Subcutaneous abdominal adipose tissue (tissue), 5 donors: Measurements from ENCODE around the gene ABTB2.
"Not testable (repeated sequence)": the region's sequence is repeated elsewhere in the genome, so short reads cannot be mapped to it uniquely, and the experiment has no call there.

ENCODE experiments used
- H3K27ac ChIP-seq: one replicate; pipeline ENCODE4 v1.7.0; 2013; ENCODE audit warnings: low read depth, mild to moderate bottlenecking, inconsistent platforms, low read length, moderate library complexity
- H3K27me3 ChIP-seq, 5 donors: one replicate each; pipeline ENCODE4 v1.7.0; 2013; ENCODE audit warnings: low read length in 5 of 5, inconsistent platforms in 1 of 5; ENCODE audit not compliant: control insufficient read depth in 5 of 5, insufficient read depth in 4 of 5
- H3K36me3 ChIP-seq, 5 donors: one replicate each; pipeline ENCODE4 v1.7.0; 2013; ENCODE audit warnings: low read length in 5 of 5; ENCODE audit not compliant: control insufficient read depth in 5 of 5, insufficient read depth in 5 of 5
- H3K4me1 ChIP-seq, 5 donors: one replicate each; pipeline ENCODE4 v1.7.0; 2013; ENCODE audit warnings: low read length in 5 of 5, mild to moderate bottlenecking in 3 of 5, moderate library complexity in 1 of 5; ENCODE audit not compliant: control insufficient read depth in 5 of 5, insufficient read depth in 5 of 5
- H3K4me3 ChIP-seq, 5 donors: one replicate each; pipeline ENCODE4 v1.7.0; 2013; ENCODE audit warnings: low read length in 5 of 5, low read depth in 1 of 5
- H3K9ac ChIP-seq, 5 donors: one replicate each; pipeline ENCODE4 v1.7.0; 2013; ENCODE audit warnings: low read length in 5 of 5, mild to moderate bottlenecking in 4 of 5, moderate library complexity in 3 of 5
- H3K9me3 ChIP-seq, 5 donors: one replicate each; pipeline ENCODE4 v1.7.0; 2013; ENCODE audit warnings: low read length in 5 of 5; ENCODE audit not compliant: control insufficient read depth in 5 of 5
- donor health status: healthy.
- donor health status: healthy.
- donor health status: healthy.
- donor health status: healthy.
- donor health status: healthy.

ABTB2 gene

DNA sequence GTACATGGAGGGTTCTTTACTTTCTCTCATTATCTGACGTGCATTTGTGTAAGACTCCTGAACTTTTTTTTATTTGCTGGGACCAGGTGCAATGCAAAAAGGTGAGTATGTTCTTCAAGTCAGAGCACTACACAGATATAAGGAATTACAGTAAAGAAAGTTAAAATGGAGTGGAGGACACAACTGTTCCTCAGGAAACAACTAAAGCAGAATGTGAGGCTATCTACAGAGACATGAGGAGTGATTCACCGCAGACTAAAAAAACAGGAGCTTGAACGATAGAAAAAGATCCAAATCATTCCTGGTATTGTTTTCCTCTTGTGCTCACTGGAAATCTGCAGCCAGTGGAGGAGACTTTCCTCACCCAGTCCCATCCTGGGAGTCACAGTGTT is 106.2 kb downstream of the ABTB2 start:
- Histone ChIP-seq H3K27ac (no peak overlapping the region), H3K36me3 (no peaks in the 10 kb centered on the region), H3K9me3 (no peaks in the 10 kb centered on the region), H3K4me1 (peaks cover 0 to 21% (median 13%) of the 10 kb centered on the region in 5 donors), H3K4me3 (peak overlapping the region in 4 of 5 donors; percentile 18 to 64 (median 52)), H3K27me3 (no peaks in the 10 kb centered on the region), H3K9ac (peak overlapping the region in 1 of 5 donors; percentile 58)

DNA sequence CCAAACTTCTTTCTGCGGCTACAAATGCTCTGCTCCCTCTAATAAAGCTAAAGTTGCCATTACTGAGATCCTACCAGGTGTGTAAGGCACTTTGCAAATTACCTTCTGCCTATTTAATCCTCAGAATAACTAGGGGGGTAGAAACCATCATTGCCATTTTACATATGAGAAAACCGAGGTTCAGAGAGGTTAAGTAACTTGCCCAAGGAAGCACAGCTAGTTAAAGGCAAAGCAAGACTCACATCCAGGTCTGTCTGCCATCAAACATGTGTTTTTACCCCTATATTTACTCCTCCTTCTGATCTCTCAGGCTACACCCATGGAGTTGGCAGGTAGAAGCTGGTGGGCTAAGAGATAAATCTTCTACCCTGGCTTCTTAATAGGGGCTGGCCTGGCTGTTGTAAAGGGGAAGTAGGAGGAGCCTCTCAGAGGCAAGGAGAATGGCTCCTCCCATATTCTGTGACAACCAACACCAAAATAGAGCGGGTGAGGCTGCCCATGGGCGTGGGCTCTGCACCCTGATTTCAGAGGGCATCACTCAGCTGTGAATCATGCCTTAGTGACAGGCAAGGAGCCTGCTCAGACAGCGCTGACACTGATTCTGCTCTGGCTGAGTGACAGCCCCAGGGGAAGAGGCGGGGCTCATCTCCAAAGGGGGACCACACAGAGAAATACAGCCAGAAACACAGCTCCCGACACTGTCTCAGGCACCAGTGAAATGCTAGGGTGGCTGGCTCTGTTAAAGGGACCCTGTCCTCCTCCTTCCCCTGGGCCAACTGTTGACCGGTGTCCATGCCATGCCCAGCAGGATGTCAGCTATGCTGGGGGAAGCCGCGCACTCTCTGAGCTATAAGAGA is 106.8 kb downstream of the ABTB2 start:
- Histone ChIP-seq H3K36me3 (no peaks in the 10 kb centered on the region), H3K27ac (no peak overlapping the region), H3K9ac (peak overlapping the region in 2 of 5 donors; percentile 24 to 58), H3K4me1 (peaks cover 0 to 21% (median 13%) of the 10 kb centered on the region in 5 donors), H3K27me3 (no peaks in the 10 kb centered on the region), H3K9me3 (no peaks in the 10 kb centered on the region), H3K4me3 (peak overlapping the region in 4 of 5 donors; percentile 18 to 64 (median 52))

DNA sequence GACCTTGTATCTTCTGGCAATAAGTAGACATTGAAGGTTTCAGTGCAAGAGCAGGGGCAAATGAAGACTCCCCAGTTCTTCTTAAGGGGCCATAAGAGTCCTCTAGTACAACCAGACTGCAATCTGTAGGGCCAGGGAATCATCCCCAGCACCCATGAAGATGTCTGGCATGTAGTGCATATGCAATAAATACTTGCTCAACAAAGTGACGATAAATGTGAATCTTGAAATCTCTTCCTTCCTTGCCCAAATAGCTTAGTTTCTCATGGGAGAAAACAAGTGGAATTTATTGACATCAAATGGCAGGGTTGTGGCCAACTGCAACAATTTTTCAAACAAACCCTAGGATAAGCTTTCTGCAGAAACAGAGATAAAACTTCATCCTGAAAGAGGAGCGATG is 107.6 kb downstream of the ABTB2 start:
- Histone ChIP-seq H3K27me3 (no peaks in the 10 kb centered on the region), H3K4me1 (peaks cover 0 to 21% (median 13%) of the 10 kb centered on the region in 5 donors), H3K4me3 (no peak overlapping the region), H3K9me3 (no peaks in the 10 kb centered on the region), H3K9ac (no peak overlapping the region), H3K36me3 (no peaks in the 10 kb centered on the region), H3K27ac (no peak overlapping the region)

DNA sequence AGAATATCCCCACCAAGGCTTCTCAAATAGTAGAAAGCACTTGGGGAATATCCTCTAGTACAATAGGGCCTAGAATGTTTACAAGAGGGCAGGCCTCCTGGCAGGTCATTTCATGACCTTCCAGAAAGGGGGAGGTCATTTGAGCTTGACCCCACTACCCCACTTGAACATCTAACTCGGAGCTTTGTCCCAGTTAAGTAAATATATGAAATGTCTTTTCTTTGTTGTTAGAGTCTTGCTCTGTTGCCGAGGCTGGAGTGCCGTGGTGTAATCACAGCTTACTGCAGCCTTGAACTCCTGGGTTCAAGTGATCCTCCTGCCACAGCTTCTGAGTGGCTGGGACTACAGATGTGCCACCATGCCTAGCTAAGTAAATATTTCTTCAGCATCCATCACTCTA is 108.4 kb downstream of the ABTB2 start:
- no peak overlapping the region for H3K27ac ChIP-seq
- H3K36me3 ChIP-seq: no peaks in the 10 kb centered on the region
- no peak overlapping the region for H3K9ac ChIP-seq
- no peaks in the 10 kb centered on the region for H3K27me3 ChIP-seq
- H3K4me3 ChIP-seq: no peak overlapping the region
- no peaks in the 10 kb centered on the region for H3K9me3 ChIP-seq
- H3K4me1 ChIP-seq: peaks cover 0 to 21% (median 13%) of the 10 kb centered on the region in 5 donors

DNA sequence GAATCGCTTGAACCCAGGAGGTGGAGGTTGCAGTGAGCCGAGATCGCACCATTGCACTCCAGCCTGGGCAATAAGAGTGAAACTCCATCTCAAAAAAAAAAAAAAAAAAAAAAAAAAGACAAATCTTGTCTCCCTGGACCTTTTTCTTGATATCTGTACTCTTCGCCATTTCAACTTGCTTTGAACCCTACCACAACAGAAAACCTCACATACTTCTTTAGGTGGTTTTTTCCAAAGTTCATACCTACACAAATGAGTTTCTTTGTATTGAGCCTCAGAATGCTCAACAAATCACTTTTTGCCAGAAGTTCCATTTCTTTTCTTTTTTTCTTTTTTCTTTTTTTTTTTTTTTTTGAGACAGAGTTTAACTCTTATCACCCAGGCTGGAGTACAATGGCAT is 111.3 kb downstream of the ABTB2 start:
- not testable (repeated sequence) for H3K4me3 ChIP-seq, H3K9ac ChIP-seq, H3K9me3 ChIP-seq, H3K27me3 ChIP-seq, H3K27ac ChIP-seq, H3K36me3 ChIP-seq
- H3K4me1 ChIP-seq: peaks cover 0 to 16% (median 12%) of the 10 kb centered on the region in 5 donors

DNA sequence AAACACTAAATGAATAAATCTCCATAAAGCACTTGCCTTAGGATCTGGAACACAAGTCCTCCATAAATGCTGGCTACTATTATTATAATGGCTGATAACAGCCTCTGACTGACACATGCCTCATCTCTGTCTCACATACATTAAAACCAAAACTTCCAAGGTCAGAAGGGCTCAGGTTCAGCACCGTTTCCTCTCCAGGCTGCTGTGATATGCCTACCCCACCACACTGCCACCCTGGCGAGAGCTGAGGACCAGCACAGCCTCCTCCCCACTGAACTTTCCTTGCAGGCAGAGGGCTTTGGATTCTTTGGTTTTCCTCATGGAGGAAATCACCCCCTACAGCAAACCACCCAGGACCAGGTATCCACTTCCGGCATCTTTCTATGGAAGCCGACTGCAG is 112.8 kb downstream of the ABTB2 start:
- no peak overlapping the region for H3K9ac ChIP-seq
- no peak overlapping the region for H3K27ac ChIP-seq

DNA sequence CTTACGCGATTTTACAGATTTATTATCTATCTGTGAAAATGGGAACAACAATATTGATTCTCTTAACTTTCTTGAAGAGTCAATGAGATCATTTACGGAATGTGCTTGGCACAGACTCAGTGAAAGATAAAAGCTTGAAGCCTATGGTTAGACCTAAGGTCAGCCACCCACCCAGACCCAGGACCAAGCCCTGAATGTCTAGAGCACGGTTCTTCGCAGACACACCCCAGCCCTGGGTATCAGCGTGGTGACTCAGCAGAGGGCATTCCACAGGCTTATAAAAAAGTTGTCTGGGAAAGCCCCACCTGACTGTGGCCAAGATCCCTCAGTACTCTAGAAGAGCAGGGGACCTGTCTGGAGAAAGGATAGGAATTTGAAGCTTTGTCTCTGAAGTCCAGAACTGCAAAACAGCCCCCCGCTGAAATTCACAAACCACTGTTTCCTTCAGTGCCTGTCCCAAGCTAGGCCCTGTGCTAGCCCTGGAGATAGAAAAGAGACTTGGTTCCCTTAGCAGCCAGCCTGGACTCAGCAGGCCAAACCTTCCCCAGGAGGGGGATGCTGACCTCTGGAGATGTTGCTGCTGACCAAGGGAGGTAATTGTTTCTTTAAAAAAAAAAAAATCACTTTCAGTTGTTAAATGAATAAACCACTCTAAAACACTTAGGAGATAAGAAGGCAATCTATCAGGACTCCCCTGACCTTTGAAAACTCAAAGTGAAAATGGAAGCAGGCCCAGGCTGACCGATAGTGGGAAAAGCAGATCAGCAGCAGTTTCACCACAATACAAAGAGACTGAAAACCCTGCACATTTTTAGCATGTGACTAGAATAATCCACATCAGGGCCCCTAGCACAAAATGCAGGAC is 114.0 kb downstream of the ABTB2 start:
- Histone ChIP-seq H3K9ac (no peak overlapping the region), H3K27me3 (no peaks in the 10 kb centered on the region), H3K9me3 (no peaks in the 10 kb centered on the region), H3K36me3 (no peaks in the 10 kb centered on the region), H3K27ac (no peak overlapping the region), H3K4me1 (no peaks in the 10 kb centered on the region), H3K4me3 (no peak overlapping the region)

More for the DNA sequence above, 112.8 kb downstream of the ABTB2 start:
- Histone ChIP-seq H3K4me3 (no peak overlapping the region), H3K36me3 (no peaks in the 10 kb centered on the region), H3K9me3 (no peaks in the 10 kb centered on the region), H3K27me3 (no peaks in the 10 kb centered on the region), H3K4me1 (peaks cover 0 to 2% (median 1%) of the 10 kb centered on the region in 5 donors)

DNA sequence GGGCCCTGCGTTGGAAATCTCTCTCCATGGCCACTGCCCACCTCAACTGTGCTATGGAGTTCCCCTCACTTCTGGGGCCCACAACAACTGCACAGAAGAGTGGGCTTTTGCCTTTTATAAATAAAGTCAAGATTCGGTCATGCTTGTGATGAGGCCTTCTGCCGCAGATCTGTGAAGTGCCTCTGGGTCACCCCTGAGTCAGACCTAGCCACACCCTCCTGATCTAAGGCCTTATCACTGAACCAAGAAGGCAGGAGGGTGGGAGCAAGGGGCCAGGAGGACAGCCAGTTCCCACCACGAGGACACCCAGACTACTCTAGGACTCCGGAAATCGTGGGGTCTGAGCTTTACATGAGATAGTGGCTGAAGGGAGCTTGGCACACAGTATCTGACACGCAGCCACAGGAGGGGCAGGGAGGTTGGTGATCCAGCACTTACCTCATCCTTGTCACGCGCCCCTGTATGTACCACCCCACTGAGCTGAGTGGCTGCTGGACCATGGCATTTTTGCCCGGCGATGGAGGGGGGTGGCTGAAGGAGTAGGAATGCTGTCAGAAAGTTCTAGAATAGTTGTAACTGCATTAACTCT is 115.7 kb downstream of the ABTB2 start:
- H3K27me3 ChIP-seq: no peaks in the 10 kb centered on the region
- no peaks in the 10 kb centered on the region for H3K9me3 ChIP-seq
- H3K4me1 ChIP-seq: no peaks in the 10 kb centered on the region
- no peaks in the 10 kb centered on the region for H3K36me3 ChIP-seq
- H3K4me3 ChIP-seq: no peak overlapping the region
- no peak overlapping the region for H3K9ac ChIP-seq
- H3K27ac ChIP-seq: no peak overlapping the region

DNA sequence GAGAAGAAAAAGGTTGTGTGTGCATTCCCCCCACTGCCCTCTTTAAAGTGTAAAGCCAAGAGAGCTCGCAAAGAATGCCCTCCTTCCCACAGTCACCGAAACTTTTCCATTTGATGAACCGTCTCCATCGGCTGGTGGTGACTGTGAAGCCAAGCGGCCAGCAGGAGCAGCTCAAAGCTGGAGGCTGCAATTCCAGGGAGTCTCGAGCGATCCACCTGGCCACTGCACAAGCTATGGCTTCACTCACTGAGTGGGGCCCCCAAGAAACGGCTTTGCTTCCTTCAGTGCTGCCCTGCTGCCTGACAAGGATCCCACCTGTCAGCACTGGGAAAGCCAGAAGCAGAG is 117.7 kb downstream of the ABTB2 start:
- H3K36me3 ChIP-seq: no peaks in the 10 kb centered on the region
- H3K4me3 ChIP-seq: no peak overlapping the region
- no peak overlapping the region for H3K27ac ChIP-seq
- no peaks in the 10 kb centered on the region for H3K4me1 ChIP-seq
- no peaks in the 10 kb centered on the region for H3K9me3 ChIP-seq
- H3K27me3 ChIP-seq: no peaks in the 10 kb centered on the region
- no peak overlapping the region for H3K9ac ChIP-seq
